ENCODE results near the gene SLC18A3. TPM values are rescaled to one million over a fixed set of nuclear protein-coding genes. Genes with fewer than 3 reads are reported as not detected.

Gene SLC18A3
- total RNA-seq, 1 donor from 2014 or later: not detected

- DNase-seq (ENCODE audit: low read depth): no peak
- H3K4me3 ChIP-seq (ENCODE audit: low read depth, low read length): no peak overlapping the region
- no peak for TF ChIP-seq CTCF (conservative IDR thresholded peaks at IDR 0.05; ENCODE audit: low read depth, low read length)
Observed at GRCh38 chr10:49619613-49620012, 9.5 kb downstream of the SLC18A3 start.

GRCh38 chr10:49620286-49620810, 10.2 kb downstream of the SLC18A3 start:
- H3K4me3 ChIP-seq (ENCODE audit: low read depth, low read length): no peak overlapping the region
- DNase-seq (ENCODE audit: low read depth): no peak
- TF ChIP-seq CTCF (conservative IDR thresholded peaks at IDR 0.05; ENCODE audit: low read depth, low read length): no peak

DNA sequence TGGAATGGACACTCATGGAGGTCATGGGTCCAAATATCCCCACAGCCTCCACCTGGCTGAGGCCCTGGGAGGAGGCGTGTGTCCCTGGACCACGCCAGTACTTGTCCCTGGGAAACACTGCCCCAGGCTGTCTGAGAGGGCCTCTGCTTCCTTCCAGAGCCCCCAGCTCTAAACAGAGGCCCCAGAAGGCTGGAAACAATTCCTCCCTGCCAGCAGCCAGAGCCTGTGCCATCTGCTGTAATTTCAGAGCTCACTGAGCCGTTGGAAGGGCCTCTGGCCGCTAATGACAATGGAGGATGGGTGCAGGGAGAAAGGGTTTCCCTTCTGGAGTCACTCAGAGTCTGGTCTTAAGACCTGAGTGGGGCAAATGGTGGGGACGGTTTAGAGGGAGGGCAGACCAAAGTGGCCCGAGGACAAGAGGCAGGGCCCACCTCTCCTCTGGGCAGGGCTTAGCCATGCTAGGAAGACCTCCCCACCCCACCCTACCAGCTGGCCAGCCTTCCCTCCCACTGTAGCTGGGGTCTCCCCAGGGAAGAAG, 10.8 kb downstream of the SLC18A3 start:
- TF ChIP-seq CTCF (conservative IDR thresholded peaks at IDR 0.05; ENCODE audit: low read depth, low read length): no peak
- H3K4me3 ChIP-seq (ENCODE audit: low read depth, low read length): no peak overlapping the region
- DNase-seq (ENCODE audit: low read depth): no peak

- no peak overlapping the region for H3K4me3 ChIP-seq (ENCODE audit: low read depth, low read length)
- no peak for TF ChIP-seq CTCF (conservative IDR thresholded peaks at IDR 0.05; ENCODE audit: low read depth, low read length)
- DNase-seq (ENCODE audit: low read depth): no peak
Observed at GRCh38 chr10:49621561-49621960, 11.5 kb downstream of the SLC18A3 start.

- TF ChIP-seq CTCF (conservative IDR thresholded peaks at IDR 0.05; ENCODE audit: low read depth, low read length): no peak
- DNase-seq (ENCODE audit: low read depth): no peak
- no peak overlapping the region for H3K4me3 ChIP-seq (ENCODE audit: low read depth, low read length)
Observed at GRCh38 chr10:49622426-49623425, 12.6 kb downstream of the SLC18A3 start.

GRCh38 chr10:49624629-49625028, 14.5 kb downstream of the SLC18A3 start:
- H3K4me3 ChIP-seq (ENCODE audit: low read depth, low read length): no peak overlapping the region
- no peak for TF ChIP-seq CTCF (conservative IDR thresholded peaks at IDR 0.05; ENCODE audit: low read depth, low read length)
- no peak for DNase-seq (ENCODE audit: low read depth)

Data from epithelial cell of proximal tubule (primary cell).